Activated CD4-positive, alpha-beta T cell treated with anti-CD3 and anti-CD28 coated beads, Interleukin-2, amount 10 ng/mL, durations not matched to agents 24 days and 14 days (primary cell): ENCODE data around the gene RAPGEF4. TPM values are rescaled to one million over a fixed set of nuclear protein-coding genes. Genes with fewer than 3 reads are reported as not detected.
"Not testable (repeated sequence)": the region's sequence is repeated elsewhere in the genome, so short reads cannot be mapped to it uniquely, and the experiment has no call there.

Source experiments
- DNase-seq: peaks from one replicate; pipeline ENCODE4 v3.0.0; 2022
- H3K27ac Mint-ChIP-seq: one replicate; pipeline ENCODE4 v1.8.0; 2022; ENCODE audit warnings: mild to moderate bottlenecking, mixed read lengths
- H3K27me3 Mint-ChIP-seq: one replicate; pipeline ENCODE4 v1.8.0; 2022; ENCODE audit warnings: mixed read lengths
- H3K36me3 Mint-ChIP-seq: one replicate; pipeline ENCODE4 v1.8.0; 2022; ENCODE audit warnings: low read depth, mild to moderate bottlenecking, mixed read lengths
- H3K4me1 Mint-ChIP-seq: one replicate; pipeline ENCODE4 v1.8.0; 2021; ENCODE audit warnings: mixed read lengths
- H3K4me3 Mint-ChIP-seq: one replicate; pipeline ENCODE4 v1.8.0; 2022; ENCODE audit warnings: mild to moderate bottlenecking, moderate library complexity, mixed read lengths
- H3K9me3 Mint-ChIP-seq: one replicate; pipeline ENCODE4 v1.8.0; 2021; ENCODE audit warnings: mixed read lengths
- intact Hi-C: fragments of 100-400 bp; cut with micrococcal nuclease; formaldehyde crosslinking; loops from one replicate; pipeline ENCODE4 v1.15.1; 2023
- total RNA-seq: library from RNA; stranded (reverse); gene quantifications from 2 replicates; pipeline ENCODE4 v1.2.3, GENCODE V29; 2022

Gene RAPGEF4
- total RNA-seq, 1 donor from 2014 or later: 0.37 TPM

DNA sequence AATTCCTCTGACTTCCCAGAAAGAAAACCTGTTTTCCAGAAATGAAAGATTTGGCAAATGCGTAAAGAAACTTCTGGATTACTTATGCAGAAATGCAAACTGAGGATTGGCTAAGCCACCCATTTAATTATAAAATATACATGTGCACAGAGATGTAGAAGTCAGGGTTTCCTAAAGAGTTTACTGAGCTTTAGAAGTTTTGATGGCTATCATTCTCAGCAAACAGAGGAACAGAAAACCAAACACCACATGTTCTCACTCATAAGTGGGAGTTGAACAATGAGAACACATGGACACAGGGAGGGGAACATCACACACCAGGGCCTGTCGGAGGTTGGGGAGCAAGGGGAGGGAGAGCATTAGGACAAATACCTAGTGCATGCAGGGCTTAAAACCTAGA, 302.6 kb downstream of the RAPGEF4 start:
- H3K36me3 Mint-ChIP-seq, H3K27ac Mint-ChIP-seq, H3K9me3 Mint-ChIP-seq, H3K4me1 Mint-ChIP-seq, H3K27me3 Mint-ChIP-seq, DNase-seq, H3K4me3 Mint-ChIP-seq, intact Hi-C loops: not testable (repeated sequence)

- Mint-ChIP-seq H3K27ac (no peak overlapping the region), H3K36me3 (no peaks in the 10 kb centered on the region), H3K4me1 (no peaks in the 10 kb centered on the region), H3K4me3 (no peak overlapping the region), H3K9me3 (no peaks in the 10 kb centered on the region), H3K27me3 (peaks cover 6% of the 10 kb centered on the region)
- intact Hi-C loops: no loop called here
- DNase-seq: no peak
These were observed 305.1 kb downstream of the RAPGEF4 start for GRCh38 chr2:173040729-173041128.

- Mint-ChIP-seq H3K4me1 (peaks cover 2% of the 10 kb centered on the region), H3K4me3 (no peak overlapping the region), H3K27me3 (peaks cover 11% of the 10 kb centered on the region), H3K36me3 (no peaks in the 10 kb centered on the region), H3K27ac (no peak overlapping the region), H3K9me3 (no peaks in the 10 kb centered on the region)
- DNase-seq: no peak
- intact Hi-C loops: no loop called here
These were observed 307.8 kb downstream of the RAPGEF4 start for GRCh38 chr2:173043476-173043875.

DNA sequence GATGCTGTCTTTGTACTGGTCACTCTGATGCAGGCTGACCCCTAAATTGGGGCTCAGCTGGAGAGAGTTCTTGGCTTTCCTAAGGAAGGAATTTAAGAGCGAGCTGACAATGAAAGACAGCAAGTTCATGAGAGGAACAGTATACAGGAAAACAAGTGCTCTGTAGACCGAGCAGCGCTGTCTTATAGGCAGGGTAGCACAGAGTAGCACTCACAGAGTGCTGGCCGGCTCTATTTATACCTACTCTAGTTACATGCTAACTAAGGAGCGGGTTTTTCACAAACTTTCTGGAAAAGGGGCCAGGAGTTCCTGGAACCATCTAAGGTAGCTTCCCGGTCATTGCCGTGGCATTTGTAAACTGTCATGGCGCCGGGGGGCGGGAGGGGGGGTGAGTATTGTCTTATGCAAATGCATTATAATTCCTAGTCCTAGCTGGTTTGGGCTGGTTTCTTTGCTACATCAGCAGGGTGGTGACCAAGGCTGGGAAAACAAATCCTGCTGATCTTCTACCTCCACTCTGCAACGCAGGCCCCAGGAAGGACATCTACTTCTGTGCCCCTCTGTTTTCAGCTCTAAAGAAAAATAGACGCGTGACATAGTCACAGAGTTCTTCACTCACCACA, 308.4 kb downstream of the RAPGEF4 start:
- intact Hi-C loops: no loop called here
- no peak overlapping the region for H3K4me3 Mint-ChIP-seq
- peaks cover 6% of the 10 kb centered on the region for H3K4me1 Mint-ChIP-seq
- no peak for DNase-seq
- no peaks in the 10 kb centered on the region for H3K9me3 Mint-ChIP-seq
- no peaks in the 10 kb centered on the region for H3K36me3 Mint-ChIP-seq
- no peak overlapping the region for H3K27ac Mint-ChIP-seq
- H3K27me3 Mint-ChIP-seq: peaks cover 12% of the 10 kb centered on the region

DNA sequence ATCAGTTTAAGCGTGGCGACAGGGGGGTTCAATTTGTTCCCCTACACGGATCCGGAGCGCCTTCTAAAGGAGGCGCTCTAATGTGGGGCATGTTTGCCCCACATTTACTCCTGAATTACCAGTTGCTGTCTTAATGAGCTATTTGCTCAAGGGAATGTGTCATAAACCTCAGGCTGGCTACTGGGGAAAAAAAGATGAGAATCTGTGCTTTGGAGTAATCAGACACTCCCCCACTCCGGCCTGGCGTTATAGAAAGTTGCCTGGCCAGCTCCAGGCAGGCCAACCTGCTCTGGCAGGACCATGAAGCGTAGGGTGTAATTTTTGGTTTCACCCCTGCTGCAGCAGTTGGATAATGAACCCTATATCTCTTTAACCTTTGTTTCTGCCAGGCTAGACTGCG, 309.0 kb downstream of the RAPGEF4 start:
- intact Hi-C loops: no loop called here
- no peak for DNase-seq
- peaks cover 12% of the 10 kb centered on the region for H3K27me3 Mint-ChIP-seq
- no peaks in the 10 kb centered on the region for H3K9me3 Mint-ChIP-seq
- no peak overlapping the region for H3K4me3 Mint-ChIP-seq
- H3K36me3 Mint-ChIP-seq: no peaks in the 10 kb centered on the region
- H3K4me1 Mint-ChIP-seq: peaks cover 10% of the 10 kb centered on the region
- H3K27ac Mint-ChIP-seq: no peak overlapping the region

DNA sequence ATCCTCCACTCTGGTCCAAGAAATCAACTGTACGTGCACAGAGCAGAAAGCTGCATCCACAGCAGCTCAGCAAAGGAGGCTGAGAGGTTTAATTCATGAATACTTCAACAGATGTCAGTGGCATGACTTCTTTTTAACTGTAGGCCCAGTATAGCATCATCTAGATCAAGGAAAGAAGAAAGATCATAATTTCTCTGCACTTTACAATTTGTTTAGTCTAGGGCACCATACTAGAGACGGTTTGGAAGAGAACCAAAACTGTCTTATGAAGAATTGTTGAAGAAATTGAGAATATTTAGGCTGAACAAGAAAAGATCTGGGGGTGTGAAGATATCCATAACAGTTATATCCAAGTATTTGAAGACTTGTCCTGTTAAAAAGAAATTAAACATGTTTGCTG, 309.5 kb downstream of the RAPGEF4 start:
- DNase-seq: no peak
- Mint-ChIP-seq H3K4me1 (peaks cover 10% of the 10 kb centered on the region), H3K27me3 (peaks cover 12% of the 10 kb centered on the region), H3K9me3 (no peaks in the 10 kb centered on the region), H3K36me3 (no peaks in the 10 kb centered on the region), H3K4me3 (no peak overlapping the region), H3K27ac (no peak overlapping the region)
- intact Hi-C loops: no loop called here

GRCh38 chr2:173048522-173048896, 312.9 kb downstream of the RAPGEF4 start:
- Mint-ChIP-seq H3K27me3 (peaks cover 24% of the 10 kb centered on the region), H3K4me3 (no peak overlapping the region), H3K9me3 (no peaks in the 10 kb centered on the region), H3K36me3 (no peaks in the 10 kb centered on the region), H3K4me1 (peaks cover 10% of the 10 kb centered on the region), H3K27ac (no peak overlapping the region)
- no peak for DNase-seq
- intact Hi-C loops: loop anchor here (2.0 kb wide), 1 partner anchor 100 kb away; no protein-coding TSS in a partner anchor

GRCh38 chr2:173048897-173049661, 313.4 kb downstream of the RAPGEF4 start:
- Mint-ChIP-seq H3K9me3 (no peaks in the 10 kb centered on the region), H3K36me3 (no peaks in the 10 kb centered on the region), H3K27ac (peak overlapping the region; percentile 12), H3K4me3 (no peak overlapping the region), H3K4me1 (peaks cover 10% of the 10 kb centered on the region), H3K27me3 (peaks cover 26% of the 10 kb centered on the region)
- peak; percentile 60 for DNase-seq
- intact Hi-C loops: loop anchor here (2.0 kb wide), 1 partner anchor 100 kb away; no protein-coding TSS in a partner anchor

GRCh38 chr2:173049831-173050230, 314.2 kb downstream of the RAPGEF4 start:
- intact Hi-C loops: loop anchor here (2.0 kb wide), 1 partner anchor 99 kb away; no protein-coding TSS in a partner anchor
- H3K36me3 Mint-ChIP-seq: no peaks in the 10 kb centered on the region
- peaks cover 10% of the 10 kb centered on the region for H3K4me1 Mint-ChIP-seq
- no peak for DNase-seq
- no peaks in the 10 kb centered on the region for H3K9me3 Mint-ChIP-seq
- H3K27me3 Mint-ChIP-seq: peaks cover 30% of the 10 kb centered on the region
- H3K27ac Mint-ChIP-seq: no peak overlapping the region
- no peak overlapping the region for H3K4me3 Mint-ChIP-seq

- Mint-ChIP-seq H3K27me3 (peaks cover 36% of the 10 kb centered on the region), H3K9me3 (no peaks in the 10 kb centered on the region), H3K27ac (no peak overlapping the region)
These were observed 315.0 kb downstream of the RAPGEF4 start for GRCh38 chr2:173050684-173051083.

GRCh38 chr2:173051463-173052215, 316.0 kb downstream of the RAPGEF4 start:
- H3K4me3 Mint-ChIP-seq: no peak overlapping the region
- H3K27ac Mint-ChIP-seq: no peak overlapping the region
- peaks cover 40% of the 10 kb centered on the region for H3K27me3 Mint-ChIP-seq
- peaks cover 10% of the 10 kb centered on the region for H3K4me1 Mint-ChIP-seq
- H3K36me3 Mint-ChIP-seq: no peaks in the 10 kb centered on the region
- no peaks in the 10 kb centered on the region for H3K9me3 Mint-ChIP-seq
- DNase-seq: no peak
- intact Hi-C loops: no loop called here

More at GRCh38 chr2:173050684-173051083, 315.0 kb downstream of the RAPGEF4 start:
- no peak for DNase-seq
- intact Hi-C loops: no loop called here
- Mint-ChIP-seq H3K4me3 (no peak overlapping the region), H3K36me3 (no peaks in the 10 kb centered on the region), H3K4me1 (peaks cover 10% of the 10 kb centered on the region)

GRCh38 chr2:173053043-173053699, 317.5 kb downstream of the RAPGEF4 start:
- peaks cover 10% of the 10 kb centered on the region for H3K4me1 Mint-ChIP-seq
- H3K27ac Mint-ChIP-seq: no peak overlapping the region
- peaks cover 45% of the 10 kb centered on the region for H3K27me3 Mint-ChIP-seq
- H3K9me3 Mint-ChIP-seq: no peaks in the 10 kb centered on the region
- no peak overlapping the region for H3K4me3 Mint-ChIP-seq
- intact Hi-C loops: no loop called here
- H3K36me3 Mint-ChIP-seq: no peaks in the 10 kb centered on the region
- no peak for DNase-seq

DNA sequence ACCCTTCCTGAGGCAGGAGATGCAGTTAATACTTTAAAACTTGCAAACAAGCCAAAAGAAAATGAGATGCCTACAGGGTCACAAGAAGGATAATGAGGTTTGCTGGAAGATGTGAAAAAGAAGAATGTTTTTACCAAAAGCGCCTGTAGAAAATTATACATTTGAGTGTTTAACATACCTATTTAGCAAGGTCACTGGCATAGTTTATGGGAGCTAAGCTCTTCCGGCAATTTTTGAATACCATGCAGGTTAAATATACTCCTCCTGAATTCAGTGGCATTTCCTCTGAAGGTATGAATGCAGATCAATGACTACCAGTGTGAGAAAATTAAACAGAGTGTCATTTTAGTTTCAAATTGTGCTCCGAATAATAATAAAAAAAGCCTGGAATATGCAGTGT, 318.8 kb downstream of the RAPGEF4 start:
- intact Hi-C loops: no loop called here
- no peak overlapping the region for H3K27ac Mint-ChIP-seq
- no peaks in the 10 kb centered on the region for H3K36me3 Mint-ChIP-seq
- DNase-seq: no peak
- H3K4me3 Mint-ChIP-seq: no peak overlapping the region
- peaks cover 48% of the 10 kb centered on the region for H3K27me3 Mint-ChIP-seq
- peaks cover under 1% of the 10 kb centered on the region for H3K4me1 Mint-ChIP-seq
- no peaks in the 10 kb centered on the region for H3K9me3 Mint-ChIP-seq
